K562 (cell line): ENCODE results near the gene CALCOCO2. TPM values are rescaled to one million over a fixed set of nuclear protein-coding genes. Genes with fewer than 3 reads are reported as not detected.

ENCODE experiments used
- ATF7 ChIP-seq: fragments of 450-650 bp; IDR thresholded peaks from 2 replicates; pipeline ENCODE4 v1.7.1; 2014; ENCODE audit warnings: mild to moderate bottlenecking, moderate library complexity
- CREB3L1 ChIP-seq: fragments of 450-650 bp; IDR thresholded peaks from 2 replicates; pipeline ENCODE4 v1.6.1; 2014; ENCODE audit warnings: low read depth, mild to moderate bottlenecking, moderate library complexity, borderline replicate concordance
- EZH2 ChIP-seq: IDR thresholded peaks from 2 replicates; pipeline ENCODE4 v1.6.1; 2012; ENCODE audit warnings: low read depth, mild to moderate bottlenecking, inconsistent platforms, low read length, borderline replicate concordance
- GABPA ChIP-seq: fragments of 200-800 bp; sonication (Bioruptor generic); conservative IDR thresholded peaks from 2 replicates; pipeline ENCODE4 v1.6.1; 2016; ENCODE audit warnings: low read depth, missing genetic modification characterization, missing compliant biosample characterization
- HBP1 ChIP-seq: fragments of 450-650 bp; formaldehyde crosslinking; IDR thresholded peaks from 2 replicates; pipeline ENCODE4 v1.4.0; 2022; ENCODE audit warnings: missing genetic modification characterization
- JUNB ChIP-seq: fragments of 450-650 bp; formaldehyde crosslinking; conservative IDR thresholded peaks from 2 replicates; pipeline ENCODE4 v1.4.0; 2020; ENCODE audit warnings: mild to moderate bottlenecking
- MEIS2 ChIP-seq: fragments of 450-650 bp; IDR thresholded peaks from 2 replicates; pipeline ENCODE4 v1.6.1; 2014; ENCODE audit warnings: mild to moderate bottlenecking; ENCODE audit not compliant: partially characterized antibody
- MYC ChIP-seq, 2 experiments: fragments of 250-450 bp in 1 of 2; sonication (Bioruptor Pico) in 1 of 2; IDR thresholded peaks; 2 replicates each; pipeline versions ENCODE4 v1.5.1 to v1.6.1; 2012 to 2021; ENCODE audit warnings: low read depth in 2 of 2, borderline replicate concordance in 1 of 2, improper control_type of control experiment in 1 of 2, low read length in 1 of 2, mild to moderate bottlenecking in 1 of 2, moderate library complexity in 1 of 2
- NUFIP1 ChIP-seq: fragments of 450-650 bp; IDR thresholded peaks from 2 replicates; pipeline ENCODE4 v1.6.1; 2018; ENCODE audit not compliant: partially characterized antibody
- POU5F1 ChIP-seq: fragments of 150-350 bp; IDR thresholded peaks from 2 replicates; pipeline ENCODE4 v1.6.1; 2014; ENCODE audit warnings: borderline replicate concordance, low read length, low read depth, mild to moderate bottlenecking; ENCODE audit not compliant: partially characterized antibody
- PPARD ChIP-seq: fragments of 250-450 bp; sonication (Bioruptor Pico); IDR thresholded peaks from 2 replicates; pipeline ENCODE4 v1.8.0; 2022; ENCODE audit warnings: inconsistent platforms, mild to moderate bottlenecking, moderate library complexity
- RBM39 ChIP-seq: fragments of 200-400 bp; formaldehyde crosslinking; optimal IDR thresholded peaks from 2 replicates; pipeline ENCODE3; 2018; ENCODE audit warnings: low read depth, low read length
- ZNF24 ChIP-seq: fragments of 450-650 bp; IDR thresholded peaks from 2 replicates; pipeline ENCODE4 v1.6.1; 2016
- ZNF263 ChIP-seq: sonication (generic); formaldehyde crosslinking; IDR thresholded peaks from 2 replicates; pipeline ENCODE4 v1.8.0; 2022; ENCODE audit warnings: mild to moderate bottlenecking, missing genetic modification reagents, borderline replicate concordance
- ZNF431 ChIP-seq: sonication (generic); formaldehyde crosslinking; IDR thresholded peaks from 2 replicates; pipeline ENCODE4 v1.8.0; 2022; ENCODE audit warnings: mild to moderate bottlenecking, missing genetic modification reagents
- ZNF644 ChIP-seq: fragments of 200-800 bp; sonication (Bioruptor generic); IDR thresholded peaks from 2 replicates; pipeline ENCODE4 v1.6.1; 2016; ENCODE audit warnings: low read depth, missing genetic modification characterization, missing compliant biosample characterization
- polyA plus RNA-seq, 8 experiments: library from polyadenylated mRNA; depleted of rRNA in 4 of 8; stranded (reverse) in 5 of 8; unstranded in 3 of 8; fragments of >200 nt; fragmentation: Nextera tagmentation in 2 of 8; fragmentation: Illumina TruSeq in 1 of 8; extraction: Ambion mirVana in 2 of 8; extraction: Trizol in 1 of 8; gene quantifications; 2 replicates each; pipeline versions ENCODE4 v1.2.1 to v1.2.3, GENCODE V29; 2011 to 2014; ENCODE audit warnings: inconsistent platforms in 1 of 8, missing spikeins in 1 of 8
- total RNA-seq, 7 experiments: library from RNA; depleted of rRNA in 6 of 7; stranded (reverse); fragments of >200 nt in 6 of 7; fragmentation: Illumina TruSeq in 2 of 7; extraction: Trizol in 2 of 7; gene quantifications; 2 replicates each; pipeline versions ENCODE4 v1.2.1 to v1.2.3, GENCODE V29; 2011 to 2021; ENCODE audit warnings: low replicate concordance in 1 of 7
- TF ChIP-seq, protein P1 (sequence below): sonication (generic); formaldehyde crosslinking; IDR thresholded peaks from 2 replicates; pipeline ENCODE4 v1.8.1; 2023; ENCODE audit warnings: missing genetic modification reagents, mild to moderate bottlenecking, borderline replicate concordance
- TF ChIP-seq, protein P2 (sequence below): fragments of 250-450 bp; sonication (Bioruptor Pico); IDR thresholded peaks from 2 replicates; pipeline ENCODE4 v1.5.0; 2021

The CALCOCO2 gene
- total and polyA plus RNA-seq, 9 of the 15 experiments (the other 6 are each of a cell fraction or from before 2014, with no cell fraction given): 24.1 to 87.3 (median 67.5) TPM

GRCh38 chr17:48825446-48826381, 5.1 kb upstream of the CALCOCO2 start (continued):
- TF ChIP-seq, protein P1, sequence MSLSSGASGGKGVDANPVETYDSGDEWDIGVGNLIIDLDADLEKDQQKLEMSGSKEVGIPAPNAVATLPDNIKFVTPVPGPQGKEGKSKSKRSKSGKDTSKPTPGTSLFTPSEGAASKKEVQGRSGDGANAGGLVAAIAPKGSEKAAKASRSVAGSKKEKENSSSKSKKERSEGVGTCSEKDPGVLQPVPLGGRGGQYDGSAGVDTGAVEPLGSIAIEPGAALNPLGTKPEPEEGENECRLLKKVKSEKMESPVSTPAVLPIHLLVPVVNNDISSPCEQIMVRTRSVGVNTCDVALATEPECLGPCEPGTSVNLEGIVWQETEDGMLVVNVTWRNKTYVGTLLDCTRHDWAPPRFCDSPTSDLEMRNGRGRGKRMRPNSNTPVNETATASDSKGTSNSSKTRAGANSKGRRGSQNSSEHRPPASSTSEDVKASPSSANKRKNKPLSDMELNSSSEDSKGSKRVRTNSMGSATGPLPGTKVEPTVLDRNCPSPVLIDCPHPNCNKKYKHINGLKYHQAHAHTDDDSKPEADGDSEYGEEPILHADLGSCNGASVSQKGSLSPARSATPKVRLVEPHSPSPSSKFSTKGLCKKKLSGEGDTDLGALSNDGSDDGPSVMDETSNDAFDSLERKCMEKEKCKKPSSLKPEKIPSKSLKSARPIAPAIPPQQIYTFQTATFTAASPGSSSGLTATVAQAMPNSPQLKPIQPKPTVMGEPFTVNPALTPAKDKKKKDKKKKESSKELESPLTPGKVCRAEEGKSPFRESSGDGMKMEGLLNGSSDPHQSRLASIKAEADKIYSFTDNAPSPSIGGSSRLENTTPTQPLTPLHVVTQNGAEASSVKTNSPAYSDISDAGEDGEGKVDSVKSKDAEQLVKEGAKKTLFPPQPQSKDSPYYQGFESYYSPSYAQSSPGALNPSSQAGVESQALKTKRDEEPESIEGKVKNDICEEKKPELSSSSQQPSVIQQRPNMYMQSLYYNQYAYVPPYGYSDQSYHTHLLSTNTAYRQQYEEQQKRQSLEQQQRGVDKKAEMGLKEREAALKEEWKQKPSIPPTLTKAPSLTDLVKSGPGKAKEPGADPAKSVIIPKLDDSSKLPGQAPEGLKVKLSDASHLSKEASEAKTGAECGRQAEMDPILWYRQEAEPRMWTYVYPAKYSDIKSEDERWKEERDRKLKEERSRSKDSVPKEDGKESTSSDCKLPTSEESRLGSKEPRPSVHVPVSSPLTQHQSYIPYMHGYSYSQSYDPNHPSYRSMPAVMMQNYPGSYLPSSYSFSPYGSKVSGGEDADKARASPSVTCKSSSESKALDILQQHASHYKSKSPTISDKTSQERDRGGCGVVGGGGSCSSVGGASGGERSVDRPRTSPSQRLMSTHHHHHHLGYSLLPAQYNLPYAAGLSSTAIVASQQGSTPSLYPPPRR (CRISPR knock-in tag): no peak
- TF ChIP-seq GABPA (tag) (peak; percentile 69), ZNF431 (CRISPR knock-in tag) (no peak), ZNF644 (tag) (peak; percentile 99), HBP1 (CRISPR knock-in tag) (peak; percentile 97), MEIS2 (peak; percentile 89), CREB3L1 (no peak), NUFIP1 (peak; percentile 26), EZH2 (no peak), JUNB (CRISPR knock-in tag) (no peak), RBM39 (no peak), ZNF24 (no peak), POU5F1 (no peak), MYC (IDR thresholded peaks at IDR 0.05; ENCODE audit: low read depth, low read length) (no peak), MYC (CRISPR knock-in tag; IDR thresholded peaks at IDR 0.05; ENCODE audit: borderline replicate concordance, low read depth) (peak; percentile 98), ATF7 (no peak), PPARD (CRISPR knock-in tag) (peak; percentile 86; the same call in 1 of the 2 replicates), ZNF263 (no peak)
- TF ChIP-seq, protein P2, sequence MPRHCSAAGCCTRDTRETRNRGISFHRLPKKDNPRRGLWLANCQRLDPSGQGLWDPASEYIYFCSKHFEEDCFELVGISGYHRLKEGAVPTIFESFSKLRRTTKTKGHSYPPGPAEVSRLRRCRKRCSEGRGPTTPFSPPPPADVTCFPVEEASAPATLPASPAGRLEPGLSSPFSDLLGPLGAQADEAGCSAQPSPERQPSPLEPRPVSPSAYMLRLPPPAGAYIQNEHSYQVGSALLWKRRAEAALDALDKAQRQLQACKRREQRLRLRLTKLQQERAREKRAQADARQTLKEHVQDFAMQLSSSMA (CRISPR knock-in tag): peak; percentile 79; the same call in 1 of the 2 replicates
